Mononuclear cell (primary cell): Measurements from ENCODE around the gene CORT. TPM values are rescaled to one million over a fixed set of nuclear protein-coding genes. Genes with fewer than 3 reads are reported as not detected.
A peak's percentile ranks its signal among the peaks of the same experiment; 100 is the strongest.
"Not testable (repeated sequence)": the region's sequence is repeated elsewhere in the genome, so short reads cannot be mapped to it uniquely, and the experiment has no call there.

ENCODE experiments used
- H3K27me3 ChIP-seq: 2 replicates; pipeline ENCODE4 v1.6.0; 2011; ENCODE audit warnings: low read length, control low read depth; ENCODE audit not compliant: insufficient read depth
- H3K4me1 ChIP-seq: 2 replicates; pipeline ENCODE4 v1.5.1; 2011; ENCODE audit warnings: mild to moderate bottlenecking, low read length, control low read depth; ENCODE audit not compliant: insufficient read depth
- H3K4me3 ChIP-seq: 2 replicates; pipeline ENCODE4 v1.5.1; 2011; ENCODE audit warnings: mild to moderate bottlenecking, low read length, moderate library complexity
- H3K9me3 ChIP-seq: 2 replicates; pipeline ENCODE4 v1.5.1; 2011; ENCODE audit warnings: low read depth, mild to moderate bottlenecking, control low read depth, low read length
- total RNA-seq: library from RNA; depleted of rRNA; stranded (reverse); fragments of >200 nt; gene quantifications from one replicate; pipeline ENCODE4 v1.2.3, GENCODE V29; 2012

Gene CORT
- total RNA-seq, 1 donor = 0.10 TPM

DNA sequence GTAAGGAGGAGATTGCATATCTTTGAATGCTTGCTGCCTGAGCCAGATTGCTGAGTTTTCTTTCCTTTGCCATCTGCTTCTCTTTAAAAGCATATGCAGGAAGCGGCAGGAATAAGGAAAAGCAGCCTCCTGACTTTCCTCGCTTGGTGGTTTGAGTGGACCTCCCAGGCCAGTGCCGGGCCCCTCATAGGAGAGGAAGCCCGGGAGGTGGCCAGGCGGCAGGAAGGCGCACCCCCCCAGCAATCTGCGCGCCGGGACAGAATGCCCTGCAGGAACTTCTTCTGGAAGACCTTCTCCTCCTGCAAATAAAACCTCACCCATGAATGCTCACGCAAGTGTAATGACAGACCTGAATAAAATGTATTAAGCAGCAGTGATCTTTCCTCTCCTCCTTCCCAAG is 1.5 kb downstream of the CORT start:
- Histone ChIP-seq H3K4me1 (no peaks in the 10 kb centered on the region), H3K27me3 (no peaks in the 10 kb centered on the region), H3K4me3 (no peak overlapping the region), H3K9me3 (no peaks in the 10 kb centered on the region)

DNA sequence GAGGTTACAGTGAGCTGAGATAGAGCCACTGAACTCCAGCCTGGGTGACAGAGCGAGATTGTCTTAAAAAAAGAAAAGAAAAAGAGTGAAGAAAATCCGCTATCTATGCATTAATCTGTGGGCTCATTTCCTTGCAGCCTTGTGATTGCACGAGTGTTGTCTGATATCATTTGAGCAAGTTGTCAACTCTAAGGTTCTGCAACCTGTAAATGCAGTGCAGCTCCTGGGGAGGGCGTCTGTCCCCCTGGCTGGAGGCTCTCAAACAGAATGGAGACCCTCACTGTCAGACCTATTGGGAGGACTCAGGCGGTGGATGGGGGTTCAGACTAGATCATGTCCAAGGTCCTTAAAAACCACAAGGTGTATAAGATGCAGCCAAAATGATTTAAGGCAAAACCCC is 6.2 kb downstream of the CORT start:
- H3K4me3 ChIP-seq = no peak overlapping the region

DNA sequence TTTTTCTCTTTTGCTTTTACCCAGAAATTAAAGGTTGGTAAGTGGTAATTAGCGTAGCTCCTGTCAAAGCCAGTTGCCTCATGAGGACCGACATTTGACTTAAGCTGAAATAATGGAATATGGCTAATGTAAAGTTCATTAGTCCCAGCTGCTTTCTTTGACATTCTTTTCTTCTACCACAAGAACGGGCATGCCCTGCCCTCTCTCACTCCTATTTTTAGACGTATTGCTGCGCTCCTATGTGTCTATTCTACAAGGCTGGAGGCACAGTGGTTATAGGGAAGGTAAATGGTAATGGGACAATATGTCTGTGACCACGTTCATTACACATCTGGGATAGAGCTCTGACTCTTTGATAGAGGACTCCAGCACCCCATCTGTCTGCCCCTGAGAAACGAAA is 6.8 kb downstream of the CORT start:
- H3K9me3 ChIP-seq = no peaks in the 10 kb centered on the region
- H3K4me3 ChIP-seq = no peak overlapping the region
- no peaks in the 10 kb centered on the region for H3K4me1 ChIP-seq
- H3K27me3 ChIP-seq = no peaks in the 10 kb centered on the region

More for the DNA sequence above, 6.2 kb downstream of the CORT start:
- Histone ChIP-seq H3K9me3 (no peaks in the 10 kb centered on the region), H3K27me3 (no peaks in the 10 kb centered on the region), H3K4me1 (no peaks in the 10 kb centered on the region)

DNA sequence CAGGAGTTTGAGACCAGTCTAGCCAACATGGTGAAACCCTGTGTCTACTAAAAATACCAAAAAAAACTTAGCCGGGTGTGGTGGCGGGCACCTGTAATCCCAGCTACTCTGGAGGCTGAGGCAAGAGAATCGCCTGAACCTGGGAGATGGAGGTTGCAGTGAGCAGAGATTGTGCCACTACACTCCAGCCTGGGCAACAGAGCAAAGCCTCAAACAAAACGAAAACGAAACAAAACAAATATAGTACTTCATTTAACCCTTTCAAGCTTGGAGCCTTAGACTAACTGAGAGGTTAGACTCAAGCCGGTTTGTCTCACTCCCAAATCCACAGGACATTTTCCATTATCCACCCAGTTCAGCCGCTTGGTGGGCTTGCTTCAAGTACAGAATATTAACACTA is 7.6 kb downstream of the CORT start:
- not testable (repeated sequence) for H3K4me1 ChIP-seq, H3K4me3 ChIP-seq, H3K27me3 ChIP-seq, H3K9me3 ChIP-seq

DNA sequence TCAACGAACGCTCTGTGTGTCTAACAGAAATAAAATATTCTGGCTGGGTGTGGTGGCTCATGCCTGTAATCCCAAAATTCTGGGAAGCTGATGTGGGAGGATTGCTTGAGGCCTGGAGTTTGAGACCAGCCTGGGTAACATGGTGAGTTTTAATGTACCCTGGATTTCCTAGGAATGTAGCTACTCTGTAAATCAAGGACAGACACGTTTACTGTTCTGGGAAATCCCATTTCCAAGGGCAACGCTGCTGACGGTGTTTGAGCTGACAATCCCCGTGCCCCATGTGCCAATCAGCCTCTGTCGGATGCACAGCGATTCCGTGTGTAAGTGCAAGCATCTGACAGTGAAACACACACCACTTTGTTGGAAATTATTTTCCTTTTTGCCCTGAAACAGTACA is 8.0 kb downstream of the CORT start:
- no peaks in the 10 kb centered on the region for H3K9me3 ChIP-seq
- H3K27me3 ChIP-seq = no peaks in the 10 kb centered on the region
- no peak overlapping the region for H3K4me3 ChIP-seq
- H3K4me1 ChIP-seq = no peaks in the 10 kb centered on the region

DNA sequence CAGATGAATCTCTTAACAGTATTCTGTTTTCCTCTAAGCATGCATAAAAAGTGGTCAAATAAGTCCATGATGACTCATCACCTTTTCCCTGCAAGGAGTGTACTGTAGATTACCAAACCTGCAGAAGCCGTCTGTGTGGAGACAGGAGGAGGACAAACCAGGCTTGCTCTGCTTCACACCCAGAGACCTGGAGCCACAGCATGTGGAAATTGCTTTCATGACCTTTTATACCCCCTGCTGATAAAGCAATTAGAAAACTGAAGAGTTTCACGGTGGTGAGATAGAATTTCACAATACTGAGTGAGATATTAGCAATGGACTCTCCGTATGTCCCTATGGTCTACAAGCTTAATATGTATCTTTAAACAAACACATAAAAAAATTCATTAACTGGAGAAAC is 9.4 kb downstream of the CORT start:
- H3K9me3 ChIP-seq = no peaks in the 10 kb centered on the region
- H3K27me3 ChIP-seq = no peaks in the 10 kb centered on the region

DNA sequence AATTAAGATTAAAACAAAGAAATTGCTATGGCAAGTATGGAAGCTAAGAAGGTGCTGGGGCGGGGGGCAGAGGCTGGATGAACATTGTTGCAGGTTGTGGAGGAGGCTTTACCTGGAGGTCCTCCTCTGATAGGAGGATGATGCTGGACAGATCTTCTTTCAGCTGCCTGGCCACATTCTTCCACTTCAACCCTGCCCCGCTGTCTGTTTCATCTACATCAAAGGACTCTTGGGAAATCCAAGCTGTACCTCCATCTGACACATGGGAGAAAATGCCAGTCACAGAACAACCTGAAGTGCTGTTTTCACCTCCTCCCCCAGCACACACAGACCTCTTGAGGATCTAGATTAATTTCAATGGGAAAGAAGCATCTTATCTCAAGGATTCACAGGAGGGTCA is 17.2 kb downstream of the CORT start:
- no peaks in the 10 kb centered on the region for H3K27me3 ChIP-seq
- H3K4me3 ChIP-seq = no peak overlapping the region

More for the DNA sequence above, 9.4 kb downstream of the CORT start:
- H3K4me3 ChIP-seq = no peak overlapping the region
- no peaks in the 10 kb centered on the region for H3K4me1 ChIP-seq

DNA sequence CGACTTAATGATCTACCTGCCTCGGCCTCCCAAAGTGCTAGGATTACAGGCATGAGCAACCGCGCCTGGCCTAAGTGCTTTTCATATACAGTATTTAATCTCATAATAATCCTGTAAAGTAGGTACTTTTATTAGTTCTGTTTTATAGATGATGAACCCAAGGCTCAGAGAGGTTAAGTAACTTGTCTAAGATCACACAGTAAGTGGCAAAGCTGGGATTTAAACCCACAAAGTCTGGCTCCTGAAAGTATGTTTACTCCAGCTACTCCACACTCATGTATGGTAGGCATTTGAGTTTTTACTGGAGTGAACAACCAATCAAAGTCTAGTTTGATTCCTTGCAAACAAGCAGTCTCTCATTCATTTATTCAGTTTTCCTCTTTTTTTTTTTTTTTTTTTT is 20.2 kb downstream of the CORT start:
- Histone ChIP-seq H3K4me3 (no peak overlapping the region), H3K4me1 (peaks cover 28% of the 10 kb centered on the region), H3K27me3 (no peaks in the 10 kb centered on the region), H3K9me3 (no peaks in the 10 kb centered on the region)

More for the DNA sequence above, 17.2 kb downstream of the CORT start:
- Histone ChIP-seq H3K4me1 (peaks cover 11% of the 10 kb centered on the region), H3K9me3 (no peaks in the 10 kb centered on the region)

DNA sequence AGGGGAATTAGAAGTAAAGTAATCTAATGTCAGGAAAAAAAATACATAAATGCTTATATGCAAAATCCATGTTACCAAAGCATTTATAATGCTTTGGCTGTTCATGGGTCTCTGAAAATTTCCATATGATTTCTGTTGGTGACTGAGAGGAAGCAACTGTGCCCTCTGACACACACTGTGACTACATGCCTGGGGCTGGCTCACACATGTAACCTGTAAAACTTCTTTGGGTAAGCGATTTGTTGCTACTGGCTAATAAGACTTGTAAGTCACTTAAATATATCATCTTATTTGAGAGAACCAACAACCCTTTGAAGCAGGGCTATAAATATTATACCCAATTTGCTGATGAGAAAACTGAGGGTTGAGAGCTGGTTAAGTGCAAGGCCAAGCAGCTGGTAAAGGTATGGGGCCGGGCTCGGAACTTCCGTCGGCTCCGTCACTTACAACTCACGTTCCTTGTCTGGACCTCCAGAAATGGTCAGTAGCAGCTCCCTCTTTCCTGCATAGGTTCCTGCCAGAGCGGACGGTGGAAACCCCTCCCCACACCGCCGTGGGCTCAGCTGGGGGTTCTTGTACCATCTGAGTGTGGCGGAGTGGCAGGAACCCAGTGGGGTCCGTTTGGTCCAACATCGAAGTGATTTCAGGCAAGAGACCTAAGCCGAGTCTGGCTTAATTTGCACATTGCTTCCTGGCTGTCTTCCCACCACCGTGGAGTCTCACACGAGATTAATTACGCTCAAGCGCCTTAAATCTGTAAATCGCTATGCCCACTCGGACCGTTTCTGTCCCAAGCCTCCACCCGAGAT is 21.8 kb downstream of the CORT start:
- Histone ChIP-seq H3K4me1 (peaks cover 43% of the 10 kb centered on the region), H3K9me3 (no peaks in the 10 kb centered on the region), H3K4me3 (peak overlapping the region; percentile 66), H3K27me3 (no peaks in the 10 kb centered on the region)

DNA sequence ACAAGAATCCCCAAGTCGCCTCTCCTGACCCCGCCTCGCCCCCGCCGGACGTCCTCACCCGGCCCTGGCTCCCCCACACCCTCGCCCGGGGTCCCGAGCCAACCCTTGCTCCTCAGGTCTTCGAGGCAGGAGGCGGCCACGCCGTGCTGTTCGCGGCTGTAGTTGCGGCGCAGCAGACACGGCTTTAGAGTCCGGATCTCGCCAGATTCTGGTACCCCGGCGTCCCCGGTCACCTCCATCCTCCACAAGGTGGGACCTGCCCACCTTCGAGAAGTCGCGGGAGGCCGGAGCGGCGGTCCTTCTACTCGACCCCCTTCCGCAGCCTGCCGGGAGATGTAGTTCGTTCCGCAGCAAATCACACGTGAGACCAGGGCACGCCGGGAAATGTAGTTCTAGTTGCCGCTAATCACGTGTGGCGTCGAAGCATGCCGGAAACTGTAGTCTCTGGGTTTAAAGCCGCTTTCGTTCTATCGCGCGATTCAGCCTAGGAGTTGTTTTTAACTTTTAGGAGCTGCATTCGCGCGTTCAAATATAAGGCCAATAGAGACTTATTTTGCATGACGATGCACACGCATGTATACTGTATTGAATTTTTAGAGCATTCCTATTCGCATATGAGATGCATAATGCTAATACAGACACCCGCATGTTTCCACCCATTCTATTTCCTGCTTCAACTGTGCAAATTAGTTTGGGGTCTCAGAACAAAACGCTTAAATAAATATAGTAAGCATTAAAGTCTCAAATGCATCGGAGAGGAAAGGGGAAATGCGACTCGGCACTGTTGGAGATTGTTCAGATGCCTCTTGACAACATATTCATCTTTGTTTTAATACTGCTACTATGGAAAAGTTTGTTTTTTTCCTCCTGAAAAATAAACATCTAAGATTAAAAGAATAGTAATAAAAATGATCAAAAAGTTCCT is 22.7 kb downstream of the CORT start, which contains the start of gene DFFA:
DFFA (minus strand) TSS at position 310 of the 925 bp plus-strand sequence; CDS start at position 239, 71 bp downstream.
- Histone ChIP-seq H3K4me3 (peak within 1 kb of the TSS; percentile 66), H3K4me1 (peaks cover 46% of the 10 kb centered on the region), H3K9me3 (no peaks in the 10 kb centered on the region), H3K27me3 (no peaks in the 10 kb centered on the region)

DNA sequence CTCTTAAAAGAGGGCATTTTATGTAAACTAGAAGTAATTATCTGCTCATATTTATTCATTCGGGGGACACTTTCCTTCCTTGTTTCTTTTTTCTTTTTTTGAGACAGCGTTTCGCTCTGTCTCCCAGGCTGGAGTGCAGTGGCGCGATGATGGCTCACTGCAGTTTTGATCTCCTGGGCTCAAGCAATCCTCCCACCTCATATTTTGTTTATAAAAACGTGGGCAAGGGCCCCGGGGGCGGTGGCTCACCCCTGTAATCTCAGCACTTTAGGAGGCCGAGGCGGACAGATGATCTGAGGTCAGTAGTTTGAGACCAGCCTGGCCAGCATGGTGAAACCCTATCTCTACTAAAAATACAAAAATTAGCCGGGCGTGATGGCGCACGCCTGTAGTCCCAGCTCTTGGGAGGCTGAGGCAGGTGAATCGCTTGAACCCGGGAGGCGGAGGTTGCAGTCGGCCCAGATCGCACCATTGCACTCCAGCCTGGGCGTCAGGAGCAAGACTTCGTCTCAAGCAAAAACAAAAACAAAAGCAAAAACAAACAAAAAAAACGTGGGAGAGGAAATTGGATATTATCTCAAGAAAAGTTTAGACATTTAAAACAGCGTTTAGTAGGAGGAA is 23.4 kb downstream of the CORT start:
- peaks cover 46% of the 10 kb centered on the region for H3K4me1 ChIP-seq

DNA sequence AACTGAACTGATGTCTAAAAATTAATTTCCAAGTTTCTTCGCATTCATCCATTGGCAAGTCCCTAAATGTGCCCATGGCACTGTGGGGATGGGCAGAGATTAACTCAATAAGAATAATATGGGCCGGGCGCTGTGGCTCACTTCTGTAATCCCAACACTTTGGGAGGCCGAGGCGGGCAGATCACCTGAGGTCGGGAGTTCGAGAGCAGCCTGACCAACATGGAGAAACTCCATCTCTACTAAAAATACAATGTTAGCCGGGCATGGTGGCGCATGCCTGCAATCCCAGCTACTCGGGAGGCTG is 24.4 kb downstream of the CORT start:
- peak overlapping the region; percentile 65 for H3K4me3 ChIP-seq
- H3K9me3 ChIP-seq, H3K27me3 ChIP-seq: not testable (repeated sequence)
- peaks cover 46% of the 10 kb centered on the region for H3K4me1 ChIP-seq

More for the DNA sequence above, 23.4 kb downstream of the CORT start:
- Histone ChIP-seq H3K4me3 (no peak overlapping the region), H3K27me3 (no peaks in the 10 kb centered on the region), H3K9me3 (no peaks in the 10 kb centered on the region)

DNA sequence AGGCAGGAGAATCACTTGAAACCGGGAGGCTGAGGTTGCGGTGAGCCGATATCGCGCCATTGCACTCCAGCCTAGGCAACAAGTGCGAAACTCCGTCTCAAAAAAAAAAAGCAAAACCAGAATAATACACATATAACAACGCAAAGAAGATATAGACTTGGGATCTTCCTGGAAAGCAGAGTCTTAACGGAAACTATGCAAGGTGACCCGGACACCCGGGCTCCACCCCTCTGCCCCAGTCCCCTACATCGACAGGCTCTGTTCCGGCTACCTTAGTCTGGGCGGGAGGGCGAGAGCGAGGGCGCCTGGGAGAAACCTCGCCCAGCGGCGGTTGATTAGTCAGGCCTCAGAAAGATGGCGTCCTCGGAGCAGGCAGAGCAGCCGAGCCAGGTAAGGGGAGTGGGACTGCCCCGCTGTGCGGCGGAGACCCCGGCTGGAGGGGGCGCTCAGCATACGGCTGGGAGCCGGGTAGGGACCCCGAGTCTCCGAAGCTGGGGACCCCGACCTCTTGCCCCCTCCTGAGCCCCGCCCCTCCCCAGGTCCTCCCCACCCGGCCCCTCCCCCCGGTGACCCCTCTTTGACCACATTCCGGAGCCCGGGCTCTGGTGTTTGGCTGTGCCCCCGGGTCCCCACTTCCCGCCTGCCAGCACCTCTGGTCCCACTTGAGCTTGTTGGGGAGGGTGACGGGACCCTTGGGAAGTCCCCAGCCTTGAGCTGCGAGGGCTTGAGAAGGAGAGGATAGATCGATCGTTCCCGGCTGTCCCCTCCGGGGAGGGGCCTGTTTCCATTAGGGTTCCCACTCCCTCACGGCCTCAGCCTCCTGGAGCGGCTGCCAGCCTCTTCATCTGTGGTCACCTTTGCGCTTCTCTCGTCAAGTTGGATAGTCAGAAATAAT is 25.0 kb downstream of the CORT start, which contains the start of gene PEX14:
PEX14 (plus strand) TSS at position 338 of the 895 bp plus-strand sequence; CDS start at position 355, 17 bp downstream.
- H3K4me3 ChIP-seq = peak within 1 kb of the TSS; percentile 65
- no peaks in the 10 kb centered on the region for H3K9me3 ChIP-seq
- H3K27me3 ChIP-seq = no peaks in the 10 kb centered on the region
- peaks cover 46% of the 10 kb centered on the region for H3K4me1 ChIP-seq

DNA sequence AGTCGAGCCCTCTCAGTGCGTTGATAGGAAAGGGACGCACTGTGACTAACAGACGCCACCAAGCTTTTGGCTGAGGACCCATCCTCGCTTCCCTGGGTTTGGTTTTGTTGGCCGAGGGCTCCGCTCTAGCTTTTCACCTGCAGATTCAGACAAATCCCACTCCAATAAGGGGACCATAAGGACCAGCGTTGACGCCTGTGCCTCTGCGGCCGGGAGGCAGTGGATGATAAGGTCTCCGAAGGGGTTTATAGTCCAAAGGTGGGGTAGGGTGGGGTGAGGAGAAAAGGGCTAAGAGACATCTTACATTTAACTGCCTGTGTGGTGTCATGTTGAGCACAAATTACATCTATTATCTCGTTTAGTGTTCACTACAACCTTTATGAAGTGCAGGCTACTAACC is 25.7 kb downstream of the CORT start:
- Histone ChIP-seq H3K4me1 (peaks cover 46% of the 10 kb centered on the region), H3K4me3 (peak overlapping the region; percentile 65), H3K27me3 (no peaks in the 10 kb centered on the region), H3K9me3 (no peaks in the 10 kb centered on the region)
